HFF-Myc (cell line): ENCODE data around the gene TMEM170B.
A peak's percentile ranks its signal among the peaks of the same experiment; 100 is the strongest.

ENCODE experiments used
- DNase-seq: peaks from one replicate; pipeline ENCODE4 v3.0.0-alpha.2; 2011; ENCODE audit warnings: low read depth; ENCODE audit errors: extremely low read depth
- H3K4me3 ChIP-seq: replicated peaks from 2 replicates; pipeline ENCODE4 v1.5.1; 2011; ENCODE audit warnings: low read depth, mild to moderate bottlenecking, control low read depth, low read length
- TF ChIP-seq, protein P1 (sequence below): IDR thresholded peaks from 2 replicates; pipeline ENCODE4 v1.5.1; 2012; ENCODE audit warnings: mild to moderate bottlenecking, low read depth, low read length, control low read depth; ENCODE audit errors: missing control alignments

TMEM170B gene

GRCh38 chr6:11527274-11527870 lies 10.2 kb upstream of the TMEM170B start:
- H3K4me3 ChIP-seq, result no peak overlapping the region
- TF ChIP-seq, protein P1, sequence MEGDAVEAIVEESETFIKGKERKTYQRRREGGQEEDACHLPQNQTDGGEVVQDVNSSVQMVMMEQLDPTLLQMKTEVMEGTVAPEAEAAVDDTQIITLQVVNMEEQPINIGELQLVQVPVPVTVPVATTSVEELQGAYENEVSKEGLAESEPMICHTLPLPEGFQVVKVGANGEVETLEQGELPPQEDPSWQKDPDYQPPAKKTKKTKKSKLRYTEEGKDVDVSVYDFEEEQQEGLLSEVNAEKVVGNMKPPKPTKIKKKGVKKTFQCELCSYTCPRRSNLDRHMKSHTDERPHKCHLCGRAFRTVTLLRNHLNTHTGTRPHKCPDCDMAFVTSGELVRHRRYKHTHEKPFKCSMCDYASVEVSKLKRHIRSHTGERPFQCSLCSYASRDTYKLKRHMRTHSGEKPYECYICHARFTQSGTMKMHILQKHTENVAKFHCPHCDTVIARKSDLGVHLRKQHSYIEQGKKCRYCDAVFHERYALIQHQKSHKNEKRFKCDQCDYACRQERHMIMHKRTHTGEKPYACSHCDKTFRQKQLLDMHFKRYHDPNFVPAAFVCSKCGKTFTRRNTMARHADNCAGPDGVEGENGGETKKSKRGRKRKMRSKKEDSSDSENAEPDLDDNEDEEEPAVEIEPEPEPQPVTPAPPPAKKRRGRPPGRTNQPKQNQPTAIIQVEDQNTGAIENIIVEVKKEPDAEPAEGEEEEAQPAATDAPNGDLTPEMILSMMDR, result no peak
- DNase-seq, result no peak

- no peak for DNase-seq
- no peak overlapping the region for H3K4me3 ChIP-seq
- TF ChIP-seq, protein P1, result no peak
Observed at GRCh38 chr6:11528996-11529395, 8.6 kb upstream of the TMEM170B start.

- no peak for DNase-seq
- H3K4me3 ChIP-seq, result no peak overlapping the region
- TF ChIP-seq, protein P1, result no peak
Observed at GRCh38 chr6:11532097-11532496, 5.5 kb upstream of the TMEM170B start.

DNA sequence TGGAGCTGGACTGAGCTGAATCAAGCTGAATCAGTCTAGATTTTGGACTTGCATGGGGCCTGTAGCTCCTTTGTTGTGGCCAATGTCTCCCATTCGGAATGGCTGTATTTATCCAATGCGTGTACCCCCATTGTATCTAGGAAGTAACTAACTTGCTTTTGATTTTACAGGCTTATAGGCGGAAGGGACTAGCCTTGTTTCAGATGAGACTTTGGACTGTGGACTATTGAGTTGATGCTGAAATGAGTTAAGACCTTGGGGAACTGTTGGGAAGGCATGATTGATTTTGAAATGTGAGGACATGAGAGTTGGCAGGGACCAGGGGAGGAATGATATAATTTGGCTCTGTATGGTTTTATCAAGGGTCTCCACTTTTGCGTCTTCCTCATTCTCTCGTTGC lies 3.0 kb upstream of the TMEM170B start:
- TF ChIP-seq, protein P1, result no peak
- no peak overlapping the region for H3K4me3 ChIP-seq

DNA sequence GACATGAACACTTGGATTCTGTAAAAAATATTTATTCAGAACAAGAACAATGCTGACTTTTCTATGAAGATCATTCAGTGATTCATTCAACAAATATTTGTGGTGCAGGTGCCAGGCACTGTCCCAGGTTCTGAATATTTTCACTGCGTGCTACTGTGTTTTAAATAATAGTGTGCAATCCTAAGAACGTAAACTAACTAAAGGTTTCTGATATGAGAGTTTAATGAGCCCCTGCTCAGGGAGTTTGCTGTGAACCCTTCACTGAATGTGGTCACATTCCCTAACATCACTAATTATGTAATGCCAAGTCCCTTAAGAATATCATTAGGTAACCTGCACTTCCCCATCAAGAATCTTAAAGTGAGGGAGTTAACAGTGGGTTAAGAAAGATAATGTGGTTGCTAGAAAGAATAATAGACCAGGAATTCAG lies 1.7 kb upstream of the TMEM170B start:
- H3K4me3 ChIP-seq, result no peak overlapping the region
- peak; percentile 29 for DNase-seq
- TF ChIP-seq, protein P1, result no peak

More for the DNA sequence above, 3.0 kb upstream of the TMEM170B start:
- no peak for DNase-seq

- no peak for DNase-seq
- TF ChIP-seq, protein P1, result no peak
- peak overlapping the region; percentile 52 for H3K4me3 ChIP-seq
Observed at GRCh38 chr6:11536795-11537194, 754 bp upstream of the TMEM170B start.
